NCI-H1436 (cell line): Measurements from ENCODE around the gene TMTC4.
A peak's percentile ranks its signal among the peaks of the same experiment; 100 is the strongest.
"Not testable (repeated sequence)": the region's sequence is repeated elsewhere in the genome, so short reads cannot be mapped to it uniquely, and the experiment has no call there.

Experiments used
- DNase-seq: peaks from one replicate; lab custom pipeline; 2025; lab: John Stamatoyannopoulos, UW

TMTC4 gene

GRCh38 chr13:100588331-100589177 lies 86.0 kb downstream of the TMTC4 start, which contains the start of gene GGACT:
Gene GGACT (minus strand): TSS chr13:100588789. CDS start chr13:100532591, 56,198 bp downstream.
- DNase-seq = peak; percentile 68

GRCh38 chr13:100584896-100585295 lies 89.7 kb downstream of the TMTC4 start:
- DNase-seq = no peak

- no peak for DNase-seq
Observed at GRCh38 chr13:100581504-100581903, 93.1 kb downstream of the TMTC4 start.

DNA sequence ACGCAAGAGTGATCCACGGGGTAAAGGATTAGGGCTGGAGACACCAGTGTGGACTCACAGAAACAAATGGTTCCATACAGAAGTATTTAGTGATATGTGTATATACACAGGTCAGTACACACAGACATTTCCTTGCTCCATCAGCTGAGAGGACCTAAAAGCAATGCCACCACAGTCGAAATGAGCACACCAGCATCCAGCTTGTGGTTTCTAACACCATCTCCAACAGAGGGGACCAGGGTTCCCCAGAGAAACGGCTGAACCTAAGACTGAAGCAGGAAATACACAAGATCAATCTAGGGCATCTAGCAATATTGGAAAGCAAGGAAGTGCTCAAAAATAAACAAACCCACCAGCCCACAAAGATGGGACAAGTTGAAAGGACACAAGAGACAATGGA lies 93.6 kb downstream of the TMTC4 start:
- no peak for DNase-seq

DNA sequence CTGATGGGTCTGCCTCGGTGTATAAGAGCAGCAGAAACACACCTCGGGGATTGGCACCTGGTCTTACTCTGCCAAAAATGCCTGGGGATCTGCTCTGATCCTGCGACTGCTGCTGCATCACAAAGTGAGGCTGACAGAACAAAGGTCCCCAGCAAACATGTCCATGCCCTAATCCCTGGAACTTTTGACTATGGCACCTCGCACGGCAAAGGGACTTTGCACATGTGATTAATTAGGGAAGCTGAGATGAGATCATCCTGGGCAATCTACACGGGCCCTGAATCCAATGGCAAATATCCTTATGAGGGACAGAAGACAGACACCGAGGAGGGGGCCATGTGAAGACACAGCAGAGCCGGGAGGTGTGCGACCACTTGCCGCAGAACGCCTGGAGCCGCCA lies 94.5 kb downstream of the TMTC4 start:
- no peak for DNase-seq

GRCh38 chr13:100577239-100577638 lies 97.4 kb downstream of the TMTC4 start:
- not testable (repeated sequence) for DNase-seq

DNA sequence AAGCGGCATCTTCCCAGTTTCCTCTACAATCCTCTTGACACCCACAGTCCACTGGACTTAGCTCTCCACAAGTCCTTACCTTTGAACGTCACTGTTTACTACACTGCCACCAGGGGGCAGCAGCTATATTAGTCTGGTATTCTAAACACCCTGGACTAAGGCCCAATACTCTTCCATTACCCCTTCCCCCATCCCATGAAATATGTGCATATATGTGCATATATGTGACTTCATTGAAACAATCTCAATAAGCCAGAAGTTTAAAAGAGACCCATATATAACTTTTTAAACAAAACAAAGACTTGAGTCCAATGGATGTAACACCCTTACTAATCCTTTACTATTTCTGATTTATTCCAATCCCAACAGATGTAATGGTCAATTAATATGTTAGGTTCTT lies 101.5 kb downstream of the TMTC4 start:
- peak; percentile 77 for DNase-seq

DNA sequence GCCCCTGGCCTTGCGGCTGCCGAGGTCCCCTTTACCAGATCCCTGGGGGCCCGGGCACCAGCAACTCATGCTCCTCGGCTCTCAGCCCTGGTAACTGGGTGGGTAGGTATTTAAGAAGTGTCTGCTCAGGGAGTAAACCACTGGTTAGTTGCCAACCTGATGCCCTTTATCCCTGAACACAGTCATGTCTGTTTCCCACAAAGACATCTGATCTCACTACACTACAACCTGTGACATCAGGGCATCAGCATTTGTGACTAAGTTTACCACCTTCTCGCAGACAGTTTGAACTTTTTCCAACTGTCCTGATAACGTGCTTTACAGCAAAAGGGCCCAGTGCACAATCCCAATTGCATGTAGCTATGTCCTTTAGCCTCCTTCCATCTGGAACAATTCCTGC lies 108.1 kb downstream of the TMTC4 start:
- DNase-seq = no peak

DNA sequence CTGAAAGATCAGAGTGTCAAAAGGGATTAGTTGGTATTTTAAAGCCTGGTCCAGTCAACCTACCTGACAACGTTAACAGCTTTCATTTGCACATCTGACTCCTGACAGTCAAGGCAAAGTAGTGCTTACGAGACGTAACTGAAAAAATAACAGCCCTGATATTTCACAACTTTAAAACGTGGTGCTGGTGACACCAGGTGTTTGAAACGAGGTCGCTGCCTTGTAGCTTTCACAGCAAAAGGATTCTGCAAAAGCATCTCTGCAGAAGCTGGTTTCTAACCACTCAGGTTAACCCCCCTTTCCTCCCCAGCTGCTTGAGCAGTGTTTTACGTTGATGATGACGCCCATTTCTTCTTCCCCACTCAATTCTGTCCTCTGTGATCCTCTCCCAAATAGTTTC lies 109.3 kb downstream of the TMTC4 start:
- no peak for DNase-seq

DNA sequence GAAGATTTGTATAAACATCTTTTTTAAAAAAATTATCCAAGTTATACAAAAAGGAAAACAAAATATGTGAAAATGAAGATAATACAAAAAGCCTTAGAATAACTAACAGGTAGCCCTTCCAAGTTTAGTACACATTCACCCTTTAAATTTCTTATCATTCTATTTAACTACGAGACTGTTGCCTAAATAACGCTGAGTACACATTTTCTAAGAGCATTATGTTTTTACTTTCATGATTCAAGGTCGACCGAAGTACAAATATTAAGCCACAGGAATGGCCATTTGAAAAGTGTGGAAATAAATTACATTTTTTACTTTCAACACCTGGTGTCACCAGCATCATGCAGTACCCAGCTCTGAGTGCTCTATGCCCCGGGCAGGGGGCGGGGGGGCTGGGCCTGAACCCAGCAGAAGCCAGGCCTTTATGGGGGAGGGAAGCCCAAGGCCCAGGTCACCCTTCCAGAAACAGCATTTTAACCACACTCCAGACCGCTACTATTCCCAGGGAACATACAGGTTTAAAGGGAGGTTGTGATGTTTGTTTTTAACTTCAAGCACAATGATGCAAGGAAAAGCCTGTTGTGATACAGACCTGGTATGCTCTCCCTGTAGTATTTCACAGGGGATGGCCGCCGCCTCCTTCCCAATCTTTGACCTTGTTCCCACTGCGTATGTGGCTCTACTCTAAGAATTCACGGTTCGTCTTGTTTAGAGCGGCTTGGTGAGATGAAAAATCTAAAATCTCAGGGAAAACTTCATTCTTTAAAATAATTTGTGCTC lies 110.0 kb downstream of the TMTC4 start:
- no peak for DNase-seq

GRCh38 chr13:100563779-100564178 lies 110.8 kb downstream of the TMTC4 start:
- no peak for DNase-seq

DNA sequence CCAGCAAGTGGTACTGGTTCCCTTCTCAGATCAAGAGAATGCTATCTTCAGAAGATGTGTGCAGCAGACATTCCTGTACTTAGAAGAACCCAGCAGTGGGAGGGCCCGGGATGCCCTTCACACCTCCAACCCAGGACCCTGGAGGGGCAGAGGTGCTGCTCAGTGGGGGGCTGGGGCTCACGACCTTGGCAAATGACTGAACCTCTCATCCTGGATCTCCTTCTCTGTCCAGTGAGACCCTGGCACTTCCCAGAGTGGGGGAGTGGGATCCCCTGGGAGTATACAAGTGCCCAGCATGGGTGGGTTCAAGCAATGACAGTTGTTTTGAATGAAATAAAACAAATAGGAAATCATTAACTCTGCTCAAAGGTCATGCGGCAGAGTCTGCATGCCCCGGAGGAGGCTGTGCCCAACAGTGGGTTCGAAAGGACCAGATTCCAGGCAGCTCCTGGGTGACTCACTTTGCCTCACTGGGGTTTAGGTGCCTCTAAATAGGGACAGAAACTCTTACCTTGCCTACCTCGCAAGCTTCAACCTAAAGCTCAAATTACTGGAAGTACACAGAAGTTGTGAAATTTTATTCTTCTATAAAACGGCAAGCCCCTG lies 112.9 kb downstream of the TMTC4 start:
- DNase-seq = no peak

GRCh38 chr13:100561158-100561499 lies 113.5 kb downstream of the TMTC4 start:
- DNase-seq = no peak

GRCh38 chr13:100560498-100561157 lies 114.0 kb downstream of the TMTC4 start:
- DNase-seq = no peak

GRCh38 chr13:100559886-100560285 lies 114.7 kb downstream of the TMTC4 start:
- DNase-seq = no peak
